Measurements from ENCODE around the gene SBF2. TPM values are rescaled to one million over a fixed set of nuclear protein-coding genes. Genes with fewer than 3 reads are reported as not detected.
A peak's percentile ranks its signal among the peaks of the same experiment; 100 is the strongest.

SBF2 gene
- total and polyA plus RNA-seq, 7 experiments from 2014 or later, result 4.2 to 35.2 (median 13.3) TPM

GRCh38 chr11:10294290-10294953, 403 bp upstream of the SBF2 start:
- ChIA-PET POLR2A (no interaction called here), CTCF (interaction anchor here (1.9 kb wide), 1 partner anchor 11 kb away, joined by 10 read pairs; the partner anchor contains the start of gene ADM)
- no peaks in the 10 kb centered on the region for H3K9me3 ChIP-seq (ENCODE audit: control insufficient read depth in 2 of 3, low read length in 3 of 3)
- DNase-seq (peak in 1 of 9 donors; percentile 13), ATAC-seq (no peak)
- H3K27ac ChIP-seq (ENCODE audit: low read depth, low read length), result peak overlapping the region; percentile 48
- peaks cover 16 to 31% of the 10 kb centered on the region in 2 donors for H3K4me1 ChIP-seq (ENCODE audit: control insufficient read depth in 2 of 2, insufficient read depth in 2 of 2, low read length in 2 of 2)
- H3K4me3 ChIP-seq (ENCODE audit: low read length), result peak overlapping the region; percentile 73
- Mint-ChIP-seq H3K4me3 (peak overlapping the region; percentile 82 to 92 (median 88)), H3K27me3 (peaks cover 15 to 60% (median 26%) of the 10 kb centered on the region in 5 donors), H3K9me3 (no peaks in the 10 kb centered on the region), H3K4me1 (peaks cover 32 to 46% (median 39%) of the 10 kb centered on the region in 7 donors), H3K36me3 (peaks cover 0 to 6% (median 3%) of the 10 kb centered on the region in 5 donors), H3K27ac (peak overlapping the region in 5 of 9 donors; percentile 42 to 83 (median 75))
- intact Hi-C loops (cut with micrococcal nuclease), result loop anchor here (1.0 kb wide), 2 partner anchors 10 to 13 kb away; no protein-coding TSS in a partner anchor
- no peaks in the 10 kb centered on the region for H3K36me3 ChIP-seq (ENCODE audit: control insufficient read depth in 2 of 3, insufficient read depth in 3 of 3, low read length in 3 of 3)
- H3K27me3 ChIP-seq (ENCODE audit: control insufficient read depth in 2 of 2, insufficient read depth in 2 of 2, low read length in 2 of 2), result peaks cover 0 to 2% of the 10 kb centered on the region in 2 donors

GRCh38 chr11:10291801-10292638, 2.0 kb downstream of the SBF2 start:
- no peak overlapping the region for H3K4me3 ChIP-seq (ENCODE audit: low read length)
- no peaks in the 10 kb centered on the region for H3K9me3 ChIP-seq (ENCODE audit: control insufficient read depth in 2 of 3, low read length in 3 of 3)
- Mint-ChIP-seq H3K27me3 (peaks cover 15 to 44% (median 26%) of the 10 kb centered on the region in 5 donors), H3K4me3 (peak overlapping the region; percentile 22 to 81 (median 62)), H3K27ac (peak overlapping the region in 2 of 9 donors; percentile 6 to 15), H3K4me1 (peaks cover 20 to 35% (median 27%) of the 10 kb centered on the region in 7 donors), H3K9me3 (no peaks in the 10 kb centered on the region), H3K36me3 (peaks cover 0 to 6% (median 3%) of the 10 kb centered on the region in 5 donors)
- POLR2A ChIA-PET, result interaction anchor here (1.1 to 1.8 kb wide), 2 partner anchors 11 to 12 kb away, joined by 6 read pairs; no protein-coding TSS in a partner anchor
- no peak overlapping the region for H3K27ac ChIP-seq (ENCODE audit: low read depth, low read length)
- intact Hi-C loops (cut with micrococcal nuclease), result loop anchor here in 1 of 2 donors (2.0 kb wide), 1 partner anchor 831 kb away; the partner anchor contains the start of gene ZNF143
- no peaks in the 10 kb centered on the region for H3K36me3 ChIP-seq (ENCODE audit: control insufficient read depth in 2 of 3, insufficient read depth in 3 of 3, low read length in 3 of 3)
- H3K4me1 ChIP-seq (ENCODE audit: control insufficient read depth in 2 of 2, insufficient read depth in 2 of 2, low read length in 2 of 2), result peaks cover 16 to 18% of the 10 kb centered on the region in 2 donors
- peaks cover 0 to 2% of the 10 kb centered on the region in 2 donors for H3K27me3 ChIP-seq (ENCODE audit: control insufficient read depth in 2 of 2, insufficient read depth in 2 of 2, low read length in 2 of 2)
- ATAC-seq (no peak), DNase-seq (no peak)
- CTCF ChIA-PET, result interaction anchor here (1.4 to 1.6 kb wide), 2 partner anchors 12 kb away, joined by 5 to 6 read pairs; partner anchors contain the start of gene ADM

- Histone ChIP-seq H3K27me3 (ENCODE audit: control insufficient read depth in 2 of 2, insufficient read depth in 2 of 2, low read length in 2 of 2) (peaks cover 0 to 2% of the 10 kb centered on the region in 2 donors), H3K4me3 (ENCODE audit: low read length) (no peak overlapping the region), H3K4me1 (ENCODE audit: control insufficient read depth in 2 of 2, insufficient read depth in 2 of 2, low read length in 2 of 2) (peaks cover 12 to 14% of the 10 kb centered on the region in 2 donors), H3K9me3 (ENCODE audit: control insufficient read depth in 2 of 3, low read length in 3 of 3) (no peaks in the 10 kb centered on the region), H3K27ac (ENCODE audit: low read depth, low read length) (no peak overlapping the region), H3K36me3 (ENCODE audit: control insufficient read depth in 2 of 3, insufficient read depth in 3 of 3, low read length in 3 of 3) (no peaks in the 10 kb centered on the region)
- ChIA-PET POLR2A (no interaction called here), CTCF (interaction anchor here (0.6 kb wide), 1 partner anchor 16 kb away, joined by 4 read pairs; no protein-coding TSS in a partner anchor)
- Mint-ChIP-seq H3K27me3 (peaks cover 2 to 29% (median 7%) of the 10 kb centered on the region in 5 donors), H3K4me3 (peak overlapping the region in 2 of 10 donors; percentile 12 to 50), H3K9me3 (peaks cover 0 to 2% (median 0%) of the 10 kb centered on the region in 11 donors), H3K27ac (no peak overlapping the region), H3K4me1 (peaks cover 17 to 30% (median 21%) of the 10 kb centered on the region in 7 donors), H3K36me3 (peaks cover 0 to 9% (median 2%) of the 10 kb centered on the region in 5 donors)
- intact Hi-C loops (cut with micrococcal nuclease), result no loop called here
- DNase-seq, result no peak
- no peak for ATAC-seq
These were observed 4.1 kb downstream of the SBF2 start for GRCh38 chr11:10289765-10290380.

DNA sequence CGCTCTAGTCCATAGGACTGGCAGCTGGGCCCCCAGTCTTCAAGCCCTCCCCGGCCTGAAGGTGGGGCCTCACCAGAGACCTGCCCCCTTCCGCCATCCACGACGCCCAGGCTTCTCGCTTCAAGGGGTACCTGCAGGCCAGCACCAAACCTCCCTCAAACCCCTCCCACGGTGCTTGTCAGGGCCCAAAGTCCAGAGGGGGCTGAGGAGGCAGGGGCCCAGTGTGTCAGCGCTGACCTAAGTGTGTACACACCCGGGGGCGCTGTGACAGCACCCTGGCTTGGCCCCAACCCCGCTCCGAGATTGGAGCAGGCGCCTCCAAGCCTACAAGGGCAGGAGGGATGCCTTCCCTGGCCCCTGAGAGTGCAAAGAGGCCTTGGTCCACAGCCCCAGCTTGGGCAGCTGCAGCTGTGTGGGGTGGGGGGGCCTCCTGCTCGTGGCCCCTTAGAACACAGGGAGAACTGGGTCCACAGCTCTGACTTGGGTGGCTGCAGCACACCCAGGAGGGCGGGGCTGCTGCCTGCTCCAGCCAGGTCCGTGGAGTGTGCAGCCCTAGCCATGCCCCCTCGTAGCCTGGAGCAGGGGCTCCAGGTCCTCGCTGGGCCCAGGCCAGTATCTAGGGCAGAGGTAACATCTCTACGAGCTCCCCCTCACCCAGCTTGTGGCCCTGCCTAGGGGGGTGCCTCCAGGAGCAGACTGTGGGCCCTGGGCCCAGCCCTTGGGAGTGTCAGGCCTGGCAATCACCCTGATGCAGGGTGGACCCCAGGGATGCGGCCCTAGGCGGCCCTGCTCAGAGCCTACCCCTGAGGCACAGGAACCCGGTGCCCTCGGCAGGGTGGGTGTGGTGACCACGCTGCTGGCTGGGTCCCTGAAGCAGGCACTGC, 4.9 kb downstream of the SBF2 start:
- CTCF ChIA-PET, result interaction anchor here (0.6 kb wide), 1 partner anchor 17 kb away, joined by 4 read pairs; no protein-coding TSS in a partner anchor
- intact Hi-C loops (cut with micrococcal nuclease), result no loop called here
- peaks cover 0 to 2% (median 0%) of the 10 kb centered on the region in 11 donors for H3K9me3 Mint-ChIP-seq
- H3K27me3 Mint-ChIP-seq, result peaks cover 0 to 27% (median 6%) of the 10 kb centered on the region in 5 donors
- ATAC-seq (no peak), DNase-seq (no peak)
- peaks cover 0 to 9% (median 1%) of the 10 kb centered on the region in 5 donors for H3K36me3 Mint-ChIP-seq
- peaks cover 0 to 2% of the 10 kb centered on the region in 2 donors for H3K27me3 ChIP-seq (ENCODE audit: control insufficient read depth in 2 of 2, insufficient read depth in 2 of 2, low read length in 2 of 2)
- no peak overlapping the region for H3K4me3 Mint-ChIP-seq
- peaks cover 5 to 7% of the 10 kb centered on the region in 2 donors for H3K4me1 ChIP-seq (ENCODE audit: control insufficient read depth in 2 of 2, insufficient read depth in 2 of 2, low read length in 2 of 2)
- H3K9me3 ChIP-seq (ENCODE audit: control insufficient read depth in 2 of 3, low read length in 3 of 3), result no peaks in the 10 kb centered on the region
- no peak overlapping the region for H3K27ac Mint-ChIP-seq
- peaks cover 15 to 27% (median 21%) of the 10 kb centered on the region in 7 donors for H3K4me1 Mint-ChIP-seq
- H3K27ac ChIP-seq (ENCODE audit: low read depth, low read length), result no peak overlapping the region
- no peaks in the 10 kb centered on the region for H3K36me3 ChIP-seq (ENCODE audit: control insufficient read depth in 2 of 3, insufficient read depth in 3 of 3, low read length in 3 of 3)
- H3K4me3 ChIP-seq (ENCODE audit: low read length), result no peak overlapping the region
- POLR2A ChIA-PET, result interaction anchor here (0.6 to 1.1 kb wide), 2 partner anchors 10 to 1644 kb away, joined by 3 read pairs; no protein-coding TSS in a partner anchor

DNA sequence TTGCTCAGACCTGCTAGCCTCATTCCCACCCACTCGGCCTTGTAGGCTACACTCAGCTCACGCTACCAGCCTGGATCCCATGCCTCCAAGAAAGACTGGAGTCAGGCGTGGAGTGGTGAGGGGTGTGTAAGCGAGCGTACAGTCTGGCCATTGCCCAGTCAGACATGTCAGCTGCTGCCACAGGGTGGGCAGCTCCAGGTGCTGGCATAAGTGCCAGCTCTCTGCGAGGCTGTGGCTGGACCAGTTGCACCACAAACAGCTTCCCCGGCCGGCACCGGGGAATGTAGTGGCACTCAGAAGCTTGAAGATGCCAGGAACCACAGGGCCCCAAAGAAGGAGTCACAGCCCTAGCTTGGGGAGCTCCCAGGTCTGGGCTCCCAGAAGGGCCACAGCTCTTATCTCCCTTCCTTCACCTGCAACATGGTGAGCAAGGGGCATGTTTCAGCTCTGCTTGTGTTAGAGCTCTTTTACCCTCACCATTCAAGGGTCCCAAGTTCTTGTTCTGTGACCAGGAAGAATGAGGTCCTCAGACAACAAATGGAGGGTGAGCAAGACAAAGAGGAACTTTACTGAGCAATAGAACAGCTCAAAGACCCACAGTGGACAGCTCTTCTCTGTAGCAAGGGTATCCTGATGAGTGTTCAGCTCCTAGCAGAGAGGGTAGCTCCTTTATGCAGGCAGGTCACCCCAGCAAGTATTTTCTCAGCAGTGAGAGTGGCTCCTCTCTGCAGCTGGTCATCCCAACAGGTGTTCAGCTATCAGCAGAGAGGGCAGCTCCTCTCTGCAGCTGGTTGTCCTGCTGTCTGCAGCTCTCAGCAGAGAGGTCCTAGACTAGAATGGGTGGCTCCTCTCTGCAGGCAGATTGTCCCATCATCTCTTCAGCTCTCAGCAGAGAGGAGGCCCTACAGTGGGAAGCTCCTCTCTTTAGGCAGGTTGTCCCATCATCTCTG, 6.0 kb downstream of the SBF2 start:
- H3K9me3 Mint-ChIP-seq, result peaks cover 0 to 2% (median 0%) of the 10 kb centered on the region in 11 donors
- H3K4me3 ChIP-seq (ENCODE audit: low read length), result no peak overlapping the region
- peaks cover 0 to 27% (median 6%) of the 10 kb centered on the region in 5 donors for H3K27me3 Mint-ChIP-seq
- H3K36me3 ChIP-seq (ENCODE audit: control insufficient read depth in 2 of 3, insufficient read depth in 3 of 3, low read length in 3 of 3), result no peaks in the 10 kb centered on the region
- H3K4me3 Mint-ChIP-seq, result no peak overlapping the region
- intact Hi-C loops (cut with micrococcal nuclease), result no loop called here
- H3K4me1 Mint-ChIP-seq, result peaks cover 14 to 25% (median 20%) of the 10 kb centered on the region in 7 donors
- no peaks in the 10 kb centered on the region for H3K27me3 ChIP-seq (ENCODE audit: control insufficient read depth in 2 of 2, insufficient read depth in 2 of 2, low read length in 2 of 2)
- DNase-seq (no peak), ATAC-seq (no peak)
- H3K4me1 ChIP-seq (ENCODE audit: control insufficient read depth in 2 of 2, insufficient read depth in 2 of 2, low read length in 2 of 2), result peaks cover 4 to 7% of the 10 kb centered on the region in 2 donors
- no peaks in the 10 kb centered on the region for H3K9me3 ChIP-seq (ENCODE audit: control insufficient read depth in 2 of 3, low read length in 3 of 3)
- no peak overlapping the region for H3K27ac ChIP-seq (ENCODE audit: low read depth, low read length)
- H3K36me3 Mint-ChIP-seq, result peaks cover 0 to 9% (median 1%) of the 10 kb centered on the region in 5 donors
- CTCF ChIA-PET, result interaction anchor here (0.7 kb wide), 1 partner anchor 19 kb away, joined by 3 read pairs; no protein-coding TSS in a partner anchor
- POLR2A ChIA-PET, result interaction anchor here (1.1 kb wide), 1 partner anchor 11 kb away, joined by 3 read pairs; no protein-coding TSS in a partner anchor
- no peak overlapping the region for H3K27ac Mint-ChIP-seq

Data from naive thymus-derived CD4-positive, alpha-beta T cell (primary cell).